Endothelial cell of umbilical vein (primary cell): ENCODE data around the gene COMP. TPM values are rescaled to one million over a fixed set of nuclear protein-coding genes. Genes with fewer than 3 reads are reported as not detected.

Source experiments
- BruUV-seq: library from RNA; stranded (reverse); fragments of 400-500 nt; replicated peaks from 2 replicates; lab custom pipeline; 2021; lab: Mats Ljungman, UMichigan
- CTCF ChIA-PET: fragments of 300-600, 350-600 bp; sonication (Branson Sonifier 250); formaldehyde crosslinking; loops from one replicate; lab custom pipeline; 2021; ENCODE audit warnings: antibody characterized with exemption, inconsistent platforms; lab: Charles Lee
- POLR2A ChIA-PET: fragments of 300-600, 350-600 bp; sonication (Branson Sonifier 250); formaldehyde crosslinking; loops from one replicate; lab custom pipeline; 2021; ENCODE audit warnings: antibody characterized with exemption, inconsistent platforms; lab: Charles Lee
- DNase-seq: peaks from one replicate; pipeline ENCODE4 v3.0.0-alpha.2; 2011; ENCODE audit warnings: low read depth, low spot score
- FAIRE-seq: peaks from 2 replicates; lab custom pipeline; 2011; peaks lifted over from hg19 to GRCh38; lab: Jason Lieb, UNC
- H2AFZ ChIP-seq: 2 replicates; pipeline ENCODE4 v1.6.0; 2012; ENCODE audit warnings: low read depth, low read length, control low read depth, inconsistent platforms
- H3K27ac ChIP-seq: 2 replicates; pipeline ENCODE4 v1.5.1; 2011; ENCODE audit warnings: low read depth, mild to moderate bottlenecking, control low read depth, low read length, moderate library complexity; ENCODE audit not compliant: insufficient read depth
- H3K27me3 ChIP-seq, 2 experiments: 2 replicates each; pipeline versions ENCODE4 v1.6.0 to v1.6.1; 2011; ENCODE audit warnings: low read length in 2 of 2, mixed read lengths in 1 of 2; ENCODE audit not compliant: control insufficient read depth in 2 of 2, insufficient read depth in 2 of 2
- H3K36me3 ChIP-seq, 2 experiments: 2 replicates in 1 of 2; 3 replicates in 1 of 2; pipeline ENCODE4 v1.5.1; 2011; ENCODE audit warnings: low read length in 2 of 2, mild to moderate bottlenecking in 1 of 2, moderate library complexity in 1 of 2; ENCODE audit not compliant: control insufficient read depth in 2 of 2, insufficient read depth in 2 of 2; ENCODE audit errors: extremely low read depth in 1 of 2
- H3K4me1 ChIP-seq: 3 replicates; pipeline ENCODE4 v1.5.1; 2011; ENCODE audit warnings: mild to moderate bottlenecking, low read length; ENCODE audit not compliant: control insufficient read depth, insufficient read depth; ENCODE audit errors: extremely low read depth
- H3K4me2 ChIP-seq: 2 replicates; pipeline ENCODE4 v1.6.1; 2011; ENCODE audit warnings: low read length, control low read depth, mixed read lengths; ENCODE audit not compliant: insufficient read depth
- H3K4me3 ChIP-seq, 3 experiments: fragments of 200-600 bp in 1 of 3; sonication (generic), shearing (Covaris generic) in 1 of 3; replicated peaks in 1 of 3; 2 replicates each; pipeline ENCODE4 v1.5.1; 2011 to 2016; ENCODE audit warnings: control low read depth in 3 of 3, low read length in 3 of 3, mild to moderate bottlenecking in 2 of 3, inconsistent platforms in 1 of 3, low read depth in 1 of 3, moderate library complexity in 1 of 3; ENCODE audit not compliant: insufficient read depth in 1 of 3
- H3K79me2 ChIP-seq: 2 replicates; pipeline ENCODE4 v1.6.0; 2012; ENCODE audit warnings: low read length, inconsistent platforms; ENCODE audit not compliant: control insufficient read depth, insufficient read depth
- H3K9ac ChIP-seq: replicated peaks from 2 replicates; pipeline ENCODE3; 2011; ENCODE audit warnings: low read length, control low read depth; ENCODE audit not compliant: insufficient read depth; ENCODE audit errors: extremely low read depth
- H3K9me1 ChIP-seq: replicated peaks from 3 replicates; pipeline ENCODE4 v1.6.0; 2011; ENCODE audit warnings: mild to moderate bottlenecking, low read length; ENCODE audit not compliant: control insufficient read depth, insufficient read depth; ENCODE audit errors: extremely low read depth
- H3K9me3 ChIP-seq: replicated peaks from 2 replicates; pipeline ENCODE4 v1.5.1; 2012; ENCODE audit warnings: low read length, inconsistent platforms; ENCODE audit not compliant: control insufficient read depth, insufficient read depth
- H4K20me1 ChIP-seq: replicated peaks from 2 replicates; pipeline ENCODE3; 2011; ENCODE audit warnings: mild to moderate bottlenecking, low read length; ENCODE audit not compliant: control insufficient read depth, insufficient read depth; ENCODE audit errors: extremely low read depth
- CTCF ChIP-seq, 2 donors: IDR thresholded peaks; 1 replicate in 1 of 2; 2 replicates in 1 of 2; pipeline ENCODE4 v1.5.1; 2011; ENCODE audit warnings: low read length in 2 of 2, mild to moderate bottlenecking in 2 of 2, moderate library complexity in 2 of 2, control low read depth in 1 of 2, inconsistent platforms in 1 of 2, low read depth in 1 of 2; ENCODE audit not compliant: insufficient read depth in 1 of 2; ENCODE audit errors: extremely low read depth in 1 of 2
- EZH2 ChIP-seq: IDR thresholded peaks from 2 replicates; pipeline ENCODE4 v1.6.1; 2012; ENCODE audit warnings: borderline replicate concordance, low read depth, mild to moderate bottlenecking, moderate library complexity, low read length, inconsistent platforms; ENCODE audit not compliant: severe bottlenecking
- FOS ChIP-seq: IDR thresholded peaks from 2 replicates; pipeline ENCODE4 v1.6.1; 2011; ENCODE audit warnings: mild to moderate bottlenecking, low read length, moderate library complexity, borderline replicate concordance; ENCODE audit not compliant: insufficient read depth
- GATA2 ChIP-seq: IDR thresholded peaks from 2 replicates; pipeline ENCODE4 v1.7.0; 2011; ENCODE audit warnings: low read depth, mild to moderate bottlenecking, moderate library complexity, mixed read lengths, low read length; ENCODE audit not compliant: insufficient read length, insufficient read depth
- JUN ChIP-seq: IDR thresholded peaks from 2 replicates; pipeline ENCODE4 v1.6.1; 2011; ENCODE audit warnings: borderline replicate concordance, low read depth; ENCODE audit not compliant: insufficient read length, insufficient read depth
- MAX ChIP-seq: IDR thresholded peaks from 2 replicates; pipeline ENCODE4 v1.6.1; 2011; ENCODE audit not compliant: insufficient read depth, insufficient read length
- MYC ChIP-seq: IDR thresholded peaks from one replicate; pipeline ENCODE4 v1.6.1; 2011; ENCODE audit warnings: mild to moderate bottlenecking, low read depth, low read length
- POLR2A ChIP-seq: IDR thresholded peaks from 2 replicates; pipeline ENCODE4 v1.6.1; 2012; ENCODE audit warnings: low read depth, mild to moderate bottlenecking, control low read depth, low read length
- POLR2AphosphoS5 ChIP-seq: IDR thresholded peaks from 2 replicates; pipeline ENCODE4 v1.6.1; 2012; ENCODE audit warnings: low read depth, mild to moderate bottlenecking, control low read depth, low read length, moderate library complexity; ENCODE audit not compliant: insufficient read depth
- dilution Hi-C: fragments of 300-500 bp; cut with MboI; formaldehyde crosslinking; loops from one replicate; pipeline ENCODE4 v1.15.0; 2019; ENCODE audit warnings: low sequenced_read_pairs; ENCODE audit not compliant: extremely low pct_ligation_motif_present
- intact Hi-C: fragments of 100-400 bp; cut with micrococcal nuclease; formaldehyde crosslinking; loops from one replicate; pipeline ENCODE4 v1.10.0; 2022
- polyA plus RNA-seq, 4 experiments: library from polyadenylated mRNA; depleted of rRNA in 3 of 4; stranded (reverse) in 3 of 4; unstranded in 1 of 4; fragments of >200 nt; gene quantifications; 2 replicates each; pipeline versions ENCODE4 v1.2.1 to v1.2.3, GENCODE V29; 2011 to 2012; ENCODE audit warnings: missing spikeins in 1 of 4
- total RNA-seq: library from RNA; stranded (reverse); gene quantifications from 2 replicates; pipeline ENCODE4 v1.2.3, GENCODE V29; 2021

The COMP gene
- total and polyA plus RNA-seq, 2 donors (not counting 3 experiments of a cell fraction or from before 2014, with no cell fraction given) = not detected

DNA sequence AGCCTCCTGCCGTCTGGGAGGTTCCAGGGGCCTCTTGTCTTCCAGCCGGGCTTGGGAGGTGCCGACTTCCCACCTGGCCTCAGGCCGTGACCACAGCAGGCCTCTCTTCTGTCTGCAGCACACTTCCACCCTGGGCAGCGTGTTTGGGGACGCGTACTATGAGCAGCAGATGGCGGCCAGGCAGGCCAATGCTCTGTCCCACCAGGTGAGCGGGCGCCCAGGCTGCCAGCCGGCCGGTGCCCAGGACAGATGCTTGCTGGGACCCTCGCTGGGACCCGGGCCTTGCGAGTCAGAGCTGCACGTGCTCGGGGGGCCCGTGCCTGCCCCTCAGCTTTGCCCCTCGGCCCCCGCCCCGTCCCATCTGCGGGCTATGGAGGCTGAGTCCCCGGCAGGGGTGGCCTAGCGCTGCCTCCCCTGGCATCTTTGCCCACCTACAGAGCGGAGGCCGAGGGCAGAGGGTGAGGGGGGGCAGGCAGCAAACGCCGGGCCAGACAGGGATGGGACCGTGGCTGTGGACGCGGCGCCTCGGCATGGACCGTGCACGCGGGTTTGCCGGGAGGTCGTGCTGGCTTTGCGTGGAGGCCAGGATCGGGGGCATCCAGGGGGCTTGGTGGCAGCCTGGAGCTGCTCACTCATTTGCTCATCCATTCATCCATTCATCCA lies 16.2 kb downstream of the COMP start:
- no peak overlapping the region for H3K4me3 ChIP-seq
- intact Hi-C loops = loop anchor here (5.0 kb wide), 1 partner anchor 72 kb away; no protein-coding TSS in a partner anchor
- no peak overlapping the region for H3K9ac ChIP-seq
- no peaks in the 10 kb centered on the region for H3K4me1 ChIP-seq
- ChIA-PET POLR2A (no interaction called here), CTCF (interaction anchor here (1.8 kb wide), 1 partner anchor 72 kb away, joined by 5 read pairs; no protein-coding TSS in a partner anchor)
- FAIRE-seq = no peak
- dilution Hi-C loops = no loop called here
- H3K9me3 ChIP-seq = no peaks in the 10 kb centered on the region
- peaks cover 3 to 10% of the 10 kb centered on the region in 2 experiments for H3K27me3 ChIP-seq
- no peaks in the 10 kb centered on the region for H3K79me2 ChIP-seq
- no peak overlapping the region for H2AFZ ChIP-seq
- H3K4me2 ChIP-seq = no peak overlapping the region
- no peak for TF ChIP-seq CTCF (IDR thresholded peaks at IDR 0.05; ENCODE audit: extremely low read depth in 1 of 2, insufficient read depth in 1 of 2, low read depth in 1 of 2, low read length in 2 of 2)
- TF ChIP-seq GATA2 = no peak
- TF ChIP-seq POLR2A = no peak
- no peak for TF ChIP-seq MAX
- TF ChIP-seq JUN = no peak
- no peak for TF ChIP-seq POLR2AphosphoS5
- no peak for TF ChIP-seq MYC
- no peak for TF ChIP-seq EZH2
- no peak for TF ChIP-seq FOS
- H4K20me1 ChIP-seq = no peaks in the 10 kb centered on the region
- no peak overlapping the region for H3K27ac ChIP-seq
- H3K36me3 ChIP-seq = no peaks in the 10 kb centered on the region
- no peaks in the 10 kb centered on the region for H3K9me1 ChIP-seq
- BruUV-seq = no TSS peak
- no peak for DNase-seq
